HepG2 (cell line): ENCODE results near the gene STAT6. TPM values are rescaled to one million over a fixed set of nuclear protein-coding genes. Genes with fewer than 3 reads are reported as not detected.

Experiments
- FOXK1 ChIP-seq: sonication (generic); formaldehyde crosslinking; IDR thresholded peaks from 2 replicates; pipeline ENCODE4 v1.4.0; 2020; ENCODE audit warnings: low read depth, missing genetic modification reagents, borderline replicate concordance
- HDAC2 ChIP-seq: sonication (generic); formaldehyde crosslinking; IDR thresholded peaks from 2 replicates; pipeline ENCODE4 v1.4.0; 2020; ENCODE audit warnings: missing genetic modification reagents
- HHEX ChIP-seq: IDR thresholded peaks from 2 replicates; pipeline ENCODE4 v1.6.1; 2016; ENCODE audit warnings: control low read depth
- KDM4B ChIP-seq: sonication (generic); formaldehyde crosslinking; IDR thresholded peaks from 2 replicates; pipeline ENCODE4 v1.4.0; 2020; ENCODE audit warnings: missing genetic modification reagents
- KLF12 ChIP-seq: sonication (generic); formaldehyde crosslinking; IDR thresholded peaks from 2 replicates; pipeline ENCODE4 v1.4.0; 2020; ENCODE audit warnings: missing genetic modification reagents, borderline replicate concordance
- KLF13 ChIP-seq: sonication (generic); formaldehyde crosslinking; IDR thresholded peaks from 2 replicates; pipeline ENCODE4 v1.4.0; 2020; ENCODE audit warnings: mild to moderate bottlenecking, missing genetic modification reagents
- KLF15 ChIP-seq: sonication (generic); formaldehyde crosslinking; IDR thresholded peaks from 2 replicates; pipeline ENCODE4 v1.8.1; 2023; ENCODE audit warnings: borderline replicate concordance, mild to moderate bottlenecking, inconsistent platforms, missing genetic modification reagents, mixed read lengths
- MAFF ChIP-seq: IDR thresholded peaks from 2 replicates; pipeline ENCODE4 v1.6.1; 2011; ENCODE audit warnings: low read depth, low read length, improper control_type of control experiment
- MTA3 ChIP-seq: sonication (generic); formaldehyde crosslinking; IDR thresholded peaks from 2 replicates; pipeline ENCODE4 v1.4.0; 2020; ENCODE audit warnings: missing genetic modification reagents
- MYPOP ChIP-seq: sonication (generic); formaldehyde crosslinking; IDR thresholded peaks from 2 replicates; pipeline ENCODE4 v1.8.1; 2023; ENCODE audit warnings: mild to moderate bottlenecking, moderate library complexity, missing genetic modification reagents
- PREB ChIP-seq: sonication (generic); formaldehyde crosslinking; IDR thresholded peaks from 2 replicates; pipeline ENCODE4 v1.4.0; 2020; ENCODE audit warnings: missing genetic modification reagents
- SMARCC2 ChIP-seq: fragments of 450-650 bp; IDR thresholded peaks from 2 replicates; pipeline ENCODE4 v1.6.1; 2017; ENCODE audit warnings: antibody characterized with exemption, mild to moderate bottlenecking
- SMYD3 ChIP-seq: sonication (generic); formaldehyde crosslinking; IDR thresholded peaks from 2 replicates; pipeline ENCODE4 v1.8.1; 2023; ENCODE audit warnings: mild to moderate bottlenecking, missing genetic modification reagents
- ZFX ChIP-seq: sonication (generic); formaldehyde crosslinking; IDR thresholded peaks from 2 replicates; pipeline ENCODE4 v1.4.0; 2020; ENCODE audit warnings: mild to moderate bottlenecking, low read depth, missing genetic modification reagents, moderate library complexity
- ZKSCAN1 ChIP-seq: fragments of 150-350 bp; IDR thresholded peaks from 2 replicates; pipeline ENCODE4 v1.6.1; 2014; ENCODE audit warnings: low read length
- ZNF124 ChIP-seq: sonication (generic); formaldehyde crosslinking; IDR thresholded peaks from 2 replicates; pipeline ENCODE4 v1.4.0; 2020; ENCODE audit warnings: missing genetic modification reagents
- ZNF207 ChIP-seq: fragments of 450-650 bp; IDR thresholded peaks from 2 replicates; pipeline ENCODE4 v1.6.1; 2016; ENCODE audit warnings: antibody characterized with exemption, borderline replicate concordance
- ZNF333 ChIP-seq: sonication (generic); formaldehyde crosslinking; IDR thresholded peaks from 2 replicates; pipeline ENCODE4 v1.4.0; 2020; ENCODE audit warnings: mild to moderate bottlenecking, missing genetic modification reagents, borderline replicate concordance
- ZNF34 ChIP-seq: sonication (generic); formaldehyde crosslinking; IDR thresholded peaks from 2 replicates; pipeline ENCODE4 v1.4.0; 2020; ENCODE audit warnings: mild to moderate bottlenecking, missing genetic modification reagents, borderline replicate concordance
- ZNF343 ChIP-seq: sonication (generic); formaldehyde crosslinking; IDR thresholded peaks from 2 replicates; pipeline ENCODE4 v1.4.0; 2020; ENCODE audit warnings: mild to moderate bottlenecking, missing genetic modification reagents
- ZSCAN29 ChIP-seq: sonication (generic); formaldehyde crosslinking; conservative IDR thresholded peaks from 2 replicates; pipeline ENCODE4 v1.4.0; 2020; ENCODE audit warnings: mild to moderate bottlenecking, missing genetic modification reagents
- ZSCAN9 ChIP-seq: IDR thresholded peaks from 2 replicates; pipeline ENCODE4 v1.6.1; 2016; ENCODE audit warnings: borderline replicate concordance
- polyA plus RNA-seq, 8 experiments: library from polyadenylated mRNA; depleted of rRNA in 3 of 8; stranded (reverse) in 7 of 8; unstranded in 1 of 8; fragments of >200 nt; fragmentation: Illumina TruSeq in 4 of 8; extraction: Trizol in 4 of 8; gene quantifications; 2 replicates each; pipeline versions ENCODE4 v1.2.1 to v1.2.3, GENCODE V29; 2011 to 2016; ENCODE audit warnings: low read depth in 4 of 8, missing spikeins in 1 of 8, mixed read lengths in 1 of 8; ENCODE audit not compliant: insufficient read depth in 1 of 8
- total RNA-seq, 5 experiments: library from RNA; depleted of rRNA; stranded (reverse); fragments of >200 nt; fragmentation: Illumina TruSeq; extraction: Trizol; gene quantifications; 2 replicates each; pipeline ENCODE4 v1.2.3, GENCODE V29; 2016; ENCODE audit warnings: low read depth in 1 of 5
- TF ChIP-seq, protein P1 (sequence below): sonication (generic); formaldehyde crosslinking; IDR thresholded peaks from 2 replicates; pipeline ENCODE4 v1.8.1; 2023; ENCODE audit warnings: missing genetic modification reagents, inconsistent platforms, borderline replicate concordance
- TF ChIP-seq, protein P2 (sequence below): sonication (generic); formaldehyde crosslinking; IDR thresholded peaks from 2 replicates; pipeline ENCODE4 v1.5.0; 2020; ENCODE audit warnings: missing genetic modification reagents, mild to moderate bottlenecking, borderline replicate concordance
- TF ChIP-seq, protein P3 (sequence below): IDR thresholded peaks from 2 replicates; pipeline ENCODE4 v1.6.1; 2016; ENCODE audit warnings: low read depth

Gene STAT6
- total and polyA plus RNA-seq, 2 of the 13 experiments (the other 11 are each of a cell fraction or from before 2014, with no cell fraction given): 28.0 to 62.2 TPM

DNA sequence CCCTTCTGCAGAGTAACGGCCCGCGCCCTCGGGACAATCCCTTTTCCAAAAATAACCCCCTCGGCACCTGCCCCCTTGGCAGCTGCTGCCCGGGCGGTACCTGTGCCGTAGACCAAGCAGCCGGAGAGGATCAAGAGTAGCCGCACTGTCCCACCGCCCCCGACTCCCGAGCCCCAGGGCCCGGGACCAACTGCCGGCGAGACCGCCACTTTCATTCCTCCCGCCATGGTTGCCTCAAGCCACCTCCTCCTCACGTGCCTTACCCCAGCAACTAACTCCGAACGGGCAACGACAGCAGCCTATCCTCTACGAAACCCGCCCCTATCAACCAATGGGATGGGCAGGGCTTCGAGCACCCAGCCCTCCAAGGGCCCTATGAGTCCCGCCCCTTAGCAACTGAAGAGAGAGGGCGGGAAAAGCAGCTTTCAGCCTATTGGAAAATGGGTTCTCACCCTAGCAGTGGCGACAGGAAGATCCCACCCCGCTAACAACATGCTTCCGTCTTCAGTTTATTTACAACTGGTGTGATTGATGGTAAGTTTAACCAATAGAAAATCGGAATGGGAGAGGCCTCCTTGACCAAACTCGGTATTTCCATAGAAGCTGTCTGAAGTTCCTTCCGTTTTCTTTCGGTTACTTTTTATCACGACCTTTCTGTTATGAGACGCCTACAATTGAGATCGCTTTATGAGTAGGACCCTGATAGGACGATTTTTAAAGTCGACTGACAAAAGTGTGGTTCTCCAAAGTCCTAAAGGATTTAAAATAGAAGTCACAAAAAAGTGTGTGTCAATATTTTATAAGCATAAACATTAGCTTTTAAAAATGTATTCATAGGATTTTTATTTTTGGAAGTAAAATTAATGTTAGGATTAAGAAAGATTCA, 32.4 kb downstream of the STAT6 start, which contains the start of gene NEMP1 (continued):
- TF ChIP-seq, protein P1, sequence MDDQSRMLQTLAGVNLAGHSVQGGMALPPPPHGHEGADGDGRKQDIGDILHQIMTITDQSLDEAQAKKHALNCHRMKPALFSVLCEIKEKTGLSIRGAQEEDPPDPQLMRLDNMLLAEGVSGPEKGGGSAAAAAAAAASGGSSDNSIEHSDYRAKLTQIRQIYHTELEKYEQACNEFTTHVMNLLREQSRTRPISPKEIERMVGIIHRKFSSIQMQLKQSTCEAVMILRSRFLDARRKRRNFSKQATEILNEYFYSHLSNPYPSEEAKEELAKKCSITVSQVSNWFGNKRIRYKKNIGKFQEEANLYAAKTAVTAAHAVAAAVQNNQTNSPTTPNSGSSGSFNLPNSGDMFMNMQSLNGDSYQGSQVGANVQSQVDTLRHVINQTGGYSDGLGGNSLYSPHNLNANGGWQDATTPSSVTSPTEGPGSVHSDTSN (CRISPR knock-in tag): no peak
- TF ChIP-seq ZSCAN9 (CRISPR knock-in tag) (peak; percentile 62; the same call in 1 of the 2 replicates), ZNF207 (no peak), ZNF333 (CRISPR knock-in tag) (no peak), KDM4B (CRISPR knock-in tag) (no peak), SMYD3 (CRISPR knock-in tag) (peak; percentile 78; the same call in 1 of the 2 replicates), FOXK1 (CRISPR knock-in tag) (peak; percentile 98), ZKSCAN1 (no peak), PREB (CRISPR knock-in tag) (no peak), ZSCAN29 (no peak), ZNF343 (no peak), ZNF34 (CRISPR knock-in tag) (no peak), KLF15 (CRISPR knock-in tag) (0 out of 2 replicates have a peak, but pooled peaks have one; percentile 28), KLF13 (CRISPR knock-in tag) (no peak), MYPOP (CRISPR knock-in tag) (peak; percentile 37; the same call in 1 of the 2 replicates), SMARCC2 (no peak), HHEX (CRISPR knock-in tag) (no peak), ZNF124 (no peak), ZFX (CRISPR knock-in tag) (peak; percentile 56; the same call in 1 of the 2 replicates), MAFF (no peak), KLF12 (CRISPR knock-in tag) (no peak), HDAC2 (CRISPR knock-in tag) (no peak; the same call in 1 of the 2 replicates), MTA3 (no peak)
- TF ChIP-seq, protein P2, sequence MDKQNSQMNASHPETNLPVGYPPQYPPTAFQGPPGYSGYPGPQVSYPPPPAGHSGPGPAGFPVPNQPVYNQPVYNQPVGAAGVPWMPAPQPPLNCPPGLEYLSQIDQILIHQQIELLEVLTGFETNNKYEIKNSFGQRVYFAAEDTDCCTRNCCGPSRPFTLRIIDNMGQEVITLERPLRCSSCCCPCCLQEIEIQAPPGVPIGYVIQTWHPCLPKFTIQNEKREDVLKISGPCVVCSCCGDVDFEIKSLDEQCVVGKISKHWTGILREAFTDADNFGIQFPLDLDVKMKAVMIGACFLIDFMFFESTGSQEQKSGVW (CRISPR knock-in tag): no peak
- TF ChIP-seq, protein P3, sequence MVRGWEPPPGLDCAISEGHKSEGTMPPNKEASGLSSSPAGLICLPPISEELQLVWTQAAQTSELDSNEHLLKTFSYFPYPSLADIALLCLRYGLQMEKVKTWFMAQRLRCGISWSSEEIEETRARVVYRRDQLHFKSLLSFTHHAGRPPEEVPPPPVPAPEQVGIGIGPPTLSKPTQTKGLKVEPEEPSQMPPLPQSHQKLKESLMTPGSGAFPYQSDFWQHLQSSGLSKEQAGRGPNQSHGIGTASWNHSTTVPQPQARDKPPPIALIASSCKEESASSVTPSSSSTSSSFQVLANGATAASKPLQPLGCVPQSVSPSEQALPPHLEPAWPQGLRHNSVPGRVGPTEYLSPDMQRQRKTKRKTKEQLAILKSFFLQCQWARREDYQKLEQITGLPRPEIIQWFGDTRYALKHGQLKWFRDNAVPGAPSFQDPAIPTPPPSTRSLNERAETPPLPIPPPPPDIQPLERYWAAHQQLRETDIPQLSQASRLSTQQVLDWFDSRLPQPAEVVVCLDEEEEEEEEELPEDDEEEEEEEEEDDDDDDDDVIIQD (CRISPR knock-in tag): peak; percentile 60; the same call in 1 of the 2 replicates
